Measurements from ENCODE around the gene NCAPD2. TPM values are rescaled to one million over a fixed set of nuclear protein-coding genes. Genes with fewer than 3 reads are reported as not detected.

Gene NCAPD2
- total RNA-seq, 4 donors from 2014 or later = 17.0 to 29.3 (median 23.0) TPM

DNA sequence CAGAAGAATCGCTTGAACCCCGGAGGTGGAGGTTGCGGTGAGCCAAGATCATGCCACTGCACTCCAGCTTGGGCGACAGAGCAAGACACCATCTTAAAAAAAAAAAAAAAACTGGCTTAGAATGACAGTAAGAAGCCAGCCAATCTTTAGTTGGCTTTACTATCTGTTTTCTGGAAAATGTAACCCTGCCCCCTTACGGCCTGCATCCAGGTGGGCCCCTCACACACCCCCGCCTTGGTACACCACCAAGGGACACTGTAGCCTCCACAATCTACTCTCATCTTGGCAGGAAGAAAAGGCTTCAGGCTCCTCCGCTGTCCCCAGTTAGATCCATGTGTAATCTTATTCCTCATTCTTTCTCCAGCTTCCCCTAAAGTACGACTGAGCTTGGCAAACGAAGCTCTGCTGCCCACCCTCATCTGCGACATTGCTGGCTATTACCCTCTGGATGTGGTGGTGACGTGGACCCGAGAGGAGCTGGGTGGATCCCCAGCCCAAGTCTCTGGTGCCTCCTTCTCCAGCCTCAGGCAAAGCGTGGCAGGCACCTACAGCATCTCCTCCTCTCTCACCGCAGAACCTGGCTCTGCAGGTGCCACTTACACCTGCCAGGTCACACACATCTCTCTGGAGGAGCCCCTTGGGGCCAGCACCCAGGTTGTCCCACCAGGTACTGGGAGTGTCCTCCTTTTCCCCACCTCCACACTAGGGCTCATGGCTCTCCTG, 35.5 kb upstream of the NCAPD2 start:
- TF ChIP-seq, protein P1, sequence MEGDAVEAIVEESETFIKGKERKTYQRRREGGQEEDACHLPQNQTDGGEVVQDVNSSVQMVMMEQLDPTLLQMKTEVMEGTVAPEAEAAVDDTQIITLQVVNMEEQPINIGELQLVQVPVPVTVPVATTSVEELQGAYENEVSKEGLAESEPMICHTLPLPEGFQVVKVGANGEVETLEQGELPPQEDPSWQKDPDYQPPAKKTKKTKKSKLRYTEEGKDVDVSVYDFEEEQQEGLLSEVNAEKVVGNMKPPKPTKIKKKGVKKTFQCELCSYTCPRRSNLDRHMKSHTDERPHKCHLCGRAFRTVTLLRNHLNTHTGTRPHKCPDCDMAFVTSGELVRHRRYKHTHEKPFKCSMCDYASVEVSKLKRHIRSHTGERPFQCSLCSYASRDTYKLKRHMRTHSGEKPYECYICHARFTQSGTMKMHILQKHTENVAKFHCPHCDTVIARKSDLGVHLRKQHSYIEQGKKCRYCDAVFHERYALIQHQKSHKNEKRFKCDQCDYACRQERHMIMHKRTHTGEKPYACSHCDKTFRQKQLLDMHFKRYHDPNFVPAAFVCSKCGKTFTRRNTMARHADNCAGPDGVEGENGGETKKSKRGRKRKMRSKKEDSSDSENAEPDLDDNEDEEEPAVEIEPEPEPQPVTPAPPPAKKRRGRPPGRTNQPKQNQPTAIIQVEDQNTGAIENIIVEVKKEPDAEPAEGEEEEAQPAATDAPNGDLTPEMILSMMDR (IDR thresholded peaks at IDR 0.05) = no peak
- TF ChIP-seq POLR2A (IDR thresholded peaks at IDR 0.05) = no peak
- TF ChIP-seq EP300 (IDR thresholded peaks at IDR 0.05) = no peak

DNA sequence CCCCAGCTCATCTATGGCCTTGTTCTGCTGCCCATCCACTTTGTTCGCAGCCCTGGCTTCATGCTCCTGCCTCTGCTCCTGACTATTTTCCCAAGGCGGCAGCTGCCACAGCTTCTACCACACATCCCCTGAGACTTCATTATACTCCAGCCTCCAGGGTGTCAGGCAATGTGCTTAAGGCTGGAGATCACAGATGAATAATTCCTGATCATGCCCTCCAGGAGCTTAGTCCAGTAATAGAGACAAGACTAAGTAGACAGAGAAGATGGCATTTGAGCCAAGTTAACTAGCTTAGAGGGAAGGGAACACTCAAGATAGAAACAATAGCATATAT, 34.9 kb upstream of the NCAPD2 start:
- Histone ChIP-seq H3K36me3 (peaks cover 0 to 92% (median 25%) of the 10 kb centered on the region in 3 donors), H3K9me3 (no peaks in the 10 kb centered on the region), H3K27ac (no peak overlapping the region), H3K4me3 (no peak overlapping the region), H3K4me1 (peaks cover 0 to 23% (median 16%) of the 10 kb centered on the region in 4 donors), H3K27me3 (no peaks in the 10 kb centered on the region)
- no peak for DNase-seq (ENCODE audit: low spot score in 2 of 2)
- TF ChIP-seq, protein P1 (IDR thresholded peaks at IDR 0.05) = no peak
- TF ChIP-seq EP300 (IDR thresholded peaks at IDR 0.05) = no peak
- no peak for TF ChIP-seq POLR2A (IDR thresholded peaks at IDR 0.05)
- WGBS, 2 donors = 97 to 100% methylated on average over 2 of the region's 2 CpGs

More for the DNA sequence above, 35.5 kb upstream of the NCAPD2 start:
- Histone ChIP-seq H3K4me1 (peaks cover 0 to 23% (median 15%) of the 10 kb centered on the region in 4 donors), H3K9me3 (no peaks in the 10 kb centered on the region), H3K27me3 (no peaks in the 10 kb centered on the region), H3K36me3 (peaks cover 0 to 90% (median 22%) of the 10 kb centered on the region in 3 donors), H3K4me3 (no peak overlapping the region), H3K27ac (no peak overlapping the region)
- DNase-seq (ENCODE audit: low spot score in 2 of 2) = no peak
- 92 to 93% methylated on average over 14 of the region's 14 CpGs for WGBS, 2 donors

DNA sequence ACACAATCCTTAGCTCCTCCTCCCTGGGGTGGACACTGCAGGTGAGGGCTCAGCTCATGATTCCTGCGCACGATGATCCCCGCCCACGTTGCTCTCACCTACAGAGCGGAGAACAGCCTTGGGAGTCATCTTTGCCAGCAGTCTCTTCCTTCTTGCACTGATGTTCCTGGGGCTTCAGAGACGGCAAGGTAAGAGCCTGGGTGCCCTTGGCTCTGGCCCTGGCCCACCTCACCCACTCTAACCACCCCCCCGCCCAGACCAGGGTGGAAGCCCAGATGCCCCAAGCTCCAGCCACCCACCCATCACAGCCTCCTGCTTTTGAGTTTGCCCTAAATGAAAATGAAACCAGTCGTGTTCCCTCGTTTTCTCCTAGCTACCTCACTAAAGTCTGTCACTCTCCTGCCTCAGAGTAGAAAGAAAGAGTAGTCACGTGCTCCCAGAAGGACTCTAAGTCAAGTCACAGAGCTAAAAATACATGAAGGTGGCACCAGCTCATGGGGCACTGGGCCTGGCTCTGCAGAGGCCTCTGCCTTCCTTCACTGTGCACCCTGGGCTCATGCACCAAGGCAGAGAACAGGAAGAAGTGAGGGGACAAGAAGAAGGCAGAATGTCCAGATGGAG, 33.0 kb upstream of the NCAPD2 start:
- TF ChIP-seq, protein P1 (IDR thresholded peaks at IDR 0.05) = no peak
- TF ChIP-seq POLR2A (IDR thresholded peaks at IDR 0.05) (no peak), EP300 (IDR thresholded peaks at IDR 0.05) (no peak)
- Histone ChIP-seq H3K36me3 (peaks cover 0 to 93% (median 27%) of the 10 kb centered on the region in 3 donors), H3K27me3 (no peaks in the 10 kb centered on the region), H3K4me3 (no peak overlapping the region), H3K27ac (peak overlapping the region; percentile 18 to 70 (median 56)), H3K9me3 (no peaks in the 10 kb centered on the region), H3K4me1 (peaks cover 0 to 31% (median 20%) of the 10 kb centered on the region in 4 donors)
- no peak for DNase-seq (ENCODE audit: low spot score in 2 of 2)
- 81 to 82% methylated on average over 10 of the region's 10 CpGs for WGBS, 2 donors

DNA sequence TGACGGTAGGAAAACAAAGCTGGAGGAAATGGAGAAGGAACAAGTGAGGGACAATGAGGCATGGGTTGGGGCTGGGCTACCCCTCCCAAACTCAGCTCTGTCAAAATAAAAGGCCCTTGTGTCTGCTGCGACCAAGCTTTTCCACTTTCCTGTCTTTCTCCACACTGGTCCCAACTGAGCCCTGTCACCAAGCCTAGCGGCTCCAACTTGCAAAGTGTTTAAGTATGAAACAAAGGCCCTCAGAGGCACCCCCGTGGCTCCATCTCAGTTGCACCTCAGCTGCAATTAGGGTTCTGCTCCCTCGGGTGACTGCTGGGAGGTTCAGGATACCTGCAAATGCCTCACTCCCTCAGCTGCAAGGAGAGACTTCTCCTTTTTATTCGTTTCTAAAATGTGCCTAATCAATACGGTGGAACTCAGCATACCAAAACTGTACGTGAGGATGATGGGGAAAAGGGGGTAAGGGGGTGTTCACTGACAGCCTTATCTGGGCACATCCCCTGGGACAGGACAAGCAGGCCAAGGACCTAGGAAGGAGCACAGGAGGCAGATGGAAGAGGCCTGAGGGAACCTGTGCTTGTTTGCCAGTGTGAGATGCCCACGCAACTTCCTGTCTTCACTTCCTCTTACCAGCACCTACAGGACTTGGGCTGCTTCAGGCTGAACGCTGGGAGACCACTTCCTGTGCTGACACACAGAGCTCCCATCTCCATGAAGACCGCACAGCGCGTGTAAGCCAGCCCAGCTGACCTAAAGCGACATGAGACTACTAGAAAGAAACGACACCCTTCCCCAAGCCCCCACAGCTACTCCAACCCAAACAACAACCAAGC, 32.3 kb upstream of the NCAPD2 start:
- Histone ChIP-seq H3K9me3 (no peaks in the 10 kb centered on the region), H3K4me1 (peaks cover 0 to 31% (median 20%) of the 10 kb centered on the region in 4 donors), H3K4me3 (no peak overlapping the region), H3K27ac (peak overlapping the region; percentile 18 to 70 (median 56)), H3K27me3 (no peaks in the 10 kb centered on the region), H3K36me3 (peaks cover 0 to 95% (median 27%) of the 10 kb centered on the region in 3 donors)
- 58 to 59% methylated on average over 15 of the region's 15 CpGs for WGBS, 2 donors
- peak in 1 of 2 donors; percentile 23 for TF ChIP-seq EP300 (IDR thresholded peaks at IDR 0.05)
- TF ChIP-seq POLR2A (IDR thresholded peaks at IDR 0.05) = no peak
- peak in 1 of 2 donors; percentile 40 for DNase-seq (ENCODE audit: low spot score in 2 of 2)

DNA sequence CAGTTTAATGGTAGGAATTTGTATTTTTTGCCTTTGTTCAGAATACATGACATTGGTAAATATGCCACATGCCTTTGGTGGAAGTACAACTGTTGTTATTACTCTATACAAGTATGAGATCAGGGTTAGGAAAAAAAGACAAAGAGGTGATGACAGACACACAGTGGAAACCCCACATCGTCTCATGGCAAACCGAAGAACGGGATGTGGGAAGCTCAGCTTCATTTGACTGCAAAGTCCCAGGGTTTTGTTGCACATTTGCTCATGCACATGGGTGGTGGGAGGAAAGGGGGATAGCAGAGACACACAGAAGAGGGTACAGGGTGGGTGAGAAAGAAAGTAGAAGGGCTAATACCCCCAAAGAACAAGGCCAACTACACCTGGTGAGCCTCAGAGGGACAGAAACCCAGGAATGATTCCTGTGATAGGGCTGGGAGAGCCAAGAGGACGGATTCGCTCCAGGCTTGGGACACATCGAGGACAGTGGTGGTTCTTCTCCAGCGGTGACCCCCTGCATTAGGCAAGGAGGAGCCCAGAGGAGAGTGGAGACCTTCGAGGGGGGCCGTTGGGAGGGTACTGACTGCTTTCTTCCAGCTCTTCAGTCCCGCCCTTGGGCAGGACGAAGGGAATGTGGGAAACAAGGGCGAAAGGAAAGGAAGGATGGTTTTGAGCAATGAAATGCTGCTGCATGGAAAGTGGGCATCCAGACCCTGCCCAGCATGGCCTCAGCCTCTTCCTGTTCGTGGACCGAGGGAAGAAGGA, 31.5 kb upstream of the NCAPD2 start:
- Histone ChIP-seq H3K4me3 (no peak overlapping the region), H3K36me3 (peaks cover 0 to 90% (median 21%) of the 10 kb centered on the region in 3 donors), H3K9me3 (no peaks in the 10 kb centered on the region), H3K27me3 (no peaks in the 10 kb centered on the region), H3K4me1 (peaks cover 0 to 31% (median 20%) of the 10 kb centered on the region in 4 donors), H3K27ac (peak overlapping the region in 3 of 4 donors; percentile 50 to 70 (median 61))
- no peak for DNase-seq (ENCODE audit: low spot score in 2 of 2)
- TF ChIP-seq EP300 (IDR thresholded peaks at IDR 0.05) (no peak), POLR2A (IDR thresholded peaks at IDR 0.05) (no peak)
- TF ChIP-seq, protein P1 (IDR thresholded peaks at IDR 0.05) = no peak
- 84 to 85% methylated on average over 14 of the region's 14 CpGs for WGBS, 2 donors
